GM12875 (cell line): Measurements from ENCODE around the gene TRABD.
"Not testable (repeated sequence)": the region's sequence is repeated elsewhere in the genome, so short reads cannot be mapped to it uniquely, and the experiment has no call there.

Source experiments
- H3K4me3 ChIP-seq: one replicate; pipeline ENCODE4 v1.5.1; 2011; ENCODE audit warnings: low read depth, low read length, control low read depth
- TF ChIP-seq, protein P1 (sequence below): IDR thresholded peaks from 2 replicates; pipeline ENCODE4 v1.5.1; 2011; ENCODE audit warnings: low read depth, mild to moderate bottlenecking, control low read depth, inconsistent platforms, low read length, moderate library complexity, borderline replicate concordance; ENCODE audit not compliant: insufficient read depth

The TRABD gene

DNA sequence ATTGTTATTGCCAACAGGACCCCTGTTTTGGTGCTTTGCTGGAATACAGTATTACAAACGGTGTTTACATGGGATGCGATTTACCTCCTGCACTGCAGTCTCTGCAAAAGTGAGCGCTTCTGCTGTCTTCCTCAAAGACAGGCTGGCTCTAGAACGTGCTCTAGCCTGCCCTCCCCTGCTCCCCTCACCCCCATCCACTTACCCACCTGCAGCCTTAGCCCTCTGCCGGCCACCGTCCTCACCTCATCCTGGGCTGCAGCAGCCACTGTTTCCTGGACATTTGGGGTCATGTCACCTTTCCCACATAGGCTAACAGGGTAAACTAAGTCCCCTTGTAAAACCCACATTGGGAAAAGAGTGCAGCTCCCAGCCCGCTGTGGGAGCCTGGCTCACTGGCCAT lies 24.8 kb upstream of the TRABD start:
- TF ChIP-seq, protein P1, sequence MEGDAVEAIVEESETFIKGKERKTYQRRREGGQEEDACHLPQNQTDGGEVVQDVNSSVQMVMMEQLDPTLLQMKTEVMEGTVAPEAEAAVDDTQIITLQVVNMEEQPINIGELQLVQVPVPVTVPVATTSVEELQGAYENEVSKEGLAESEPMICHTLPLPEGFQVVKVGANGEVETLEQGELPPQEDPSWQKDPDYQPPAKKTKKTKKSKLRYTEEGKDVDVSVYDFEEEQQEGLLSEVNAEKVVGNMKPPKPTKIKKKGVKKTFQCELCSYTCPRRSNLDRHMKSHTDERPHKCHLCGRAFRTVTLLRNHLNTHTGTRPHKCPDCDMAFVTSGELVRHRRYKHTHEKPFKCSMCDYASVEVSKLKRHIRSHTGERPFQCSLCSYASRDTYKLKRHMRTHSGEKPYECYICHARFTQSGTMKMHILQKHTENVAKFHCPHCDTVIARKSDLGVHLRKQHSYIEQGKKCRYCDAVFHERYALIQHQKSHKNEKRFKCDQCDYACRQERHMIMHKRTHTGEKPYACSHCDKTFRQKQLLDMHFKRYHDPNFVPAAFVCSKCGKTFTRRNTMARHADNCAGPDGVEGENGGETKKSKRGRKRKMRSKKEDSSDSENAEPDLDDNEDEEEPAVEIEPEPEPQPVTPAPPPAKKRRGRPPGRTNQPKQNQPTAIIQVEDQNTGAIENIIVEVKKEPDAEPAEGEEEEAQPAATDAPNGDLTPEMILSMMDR, result no peak

DNA sequence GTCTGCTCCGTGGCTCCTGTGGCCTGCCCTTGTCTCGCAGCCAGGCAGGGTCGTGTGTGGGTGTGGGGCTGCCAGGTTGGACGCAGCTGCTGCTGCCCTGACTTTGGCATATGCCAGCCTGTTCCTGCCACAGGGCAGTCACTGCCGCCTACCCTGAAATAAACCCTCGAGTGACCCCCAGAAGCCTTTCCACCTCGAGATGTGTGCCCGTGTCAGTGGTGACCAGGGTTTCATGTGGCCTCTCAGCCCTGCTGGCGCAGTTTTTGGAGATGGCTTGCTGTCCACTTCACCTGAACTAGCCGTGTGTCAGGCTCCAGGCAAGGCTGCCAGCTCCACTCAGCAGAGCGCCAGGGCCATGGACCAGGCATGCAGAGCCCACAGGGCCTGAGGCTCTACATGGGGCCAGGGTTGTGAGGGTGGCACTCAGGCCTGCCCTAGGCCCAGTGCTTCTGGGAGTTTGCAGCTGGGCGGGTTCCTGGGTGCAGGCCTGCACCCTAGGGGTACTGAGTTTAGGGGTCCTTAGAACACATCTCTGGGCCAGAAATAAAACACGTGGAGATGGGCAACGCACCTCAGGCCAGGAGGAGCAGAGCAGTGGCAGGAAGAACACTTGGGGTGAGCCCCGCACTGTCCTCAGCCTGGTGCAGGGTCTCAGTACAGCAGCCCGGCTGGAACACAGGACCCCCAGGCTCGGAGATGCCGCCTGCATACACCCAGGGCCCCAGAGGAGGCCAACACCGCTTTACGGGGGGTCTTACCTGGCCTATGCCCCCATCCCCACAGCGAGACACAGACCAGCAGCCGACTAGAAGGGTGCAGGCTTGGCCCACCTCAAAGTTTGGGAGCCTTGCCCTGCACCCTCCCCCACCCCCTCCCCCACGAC lies 24.0 kb upstream of the TRABD start:
- TF ChIP-seq, protein P1, result no peak
- H3K4me3 ChIP-seq, result no peak overlapping the region

More for the DNA sequence above, 24.8 kb upstream of the TRABD start:
- H3K4me3 ChIP-seq, result no peak overlapping the region

DNA sequence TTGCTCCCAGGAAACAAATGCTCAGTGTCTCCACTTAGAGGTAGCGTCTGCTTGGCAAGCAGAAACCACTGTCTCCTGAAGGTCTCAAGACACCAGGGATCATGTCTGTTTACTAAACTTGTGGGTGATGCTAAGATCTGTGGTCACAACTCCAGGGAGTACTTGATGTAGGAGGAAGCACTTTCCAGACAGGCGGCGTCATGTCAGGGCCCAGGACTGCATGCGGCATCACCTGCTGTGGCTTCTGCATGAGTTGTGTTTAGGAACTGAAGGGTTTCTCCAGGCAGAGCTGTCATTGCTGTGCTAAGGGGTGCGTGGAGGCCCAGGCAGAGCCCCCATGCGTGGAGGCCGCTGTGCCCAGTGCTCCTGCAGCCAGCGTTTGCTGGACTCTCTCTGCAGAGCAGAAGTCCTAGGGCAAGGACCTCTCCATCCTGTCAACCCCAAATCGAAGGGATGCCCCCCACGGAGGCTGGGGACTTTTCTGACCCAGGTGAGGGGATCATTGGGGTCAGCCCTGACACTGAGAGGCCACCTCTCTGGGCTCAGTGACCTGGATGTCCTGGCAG lies 23.2 kb upstream of the TRABD start:
- H3K4me3 ChIP-seq, result no peak overlapping the region
- TF ChIP-seq, protein P1, result no peak

DNA sequence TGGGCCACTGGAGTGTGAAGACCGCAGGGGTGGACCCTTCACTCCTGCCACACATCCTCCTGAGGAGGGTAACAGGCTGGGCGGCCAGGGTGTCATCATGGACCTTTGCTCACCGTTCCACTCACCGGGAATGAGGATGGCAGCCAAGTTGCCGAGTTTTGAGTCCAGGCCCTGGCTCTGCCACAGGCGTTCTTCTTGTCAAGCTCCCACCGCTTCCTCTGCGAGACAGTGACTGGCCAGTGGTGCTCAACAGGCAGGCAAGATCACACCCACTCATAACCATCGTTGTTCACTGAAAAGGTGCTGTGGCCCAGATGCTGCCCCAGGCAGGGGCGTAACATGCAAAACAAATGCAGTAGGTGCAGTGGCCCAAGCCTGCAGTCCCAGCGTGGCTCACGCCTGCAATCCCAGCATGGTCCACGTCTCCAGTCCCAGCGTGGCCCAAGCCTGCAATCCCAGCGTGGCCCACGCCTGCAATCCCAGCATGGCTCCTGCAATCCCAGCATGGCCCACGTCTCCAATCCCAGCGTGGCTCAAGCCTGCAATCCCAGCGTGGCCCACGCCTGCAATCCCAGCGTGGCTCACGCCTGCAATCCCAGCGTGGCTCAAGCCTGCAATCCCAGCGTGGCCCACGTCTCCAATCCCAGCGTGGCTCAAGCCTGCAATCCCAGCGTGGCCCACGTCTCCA lies 20.1 kb upstream of the TRABD start:
- TF ChIP-seq, protein P1, result no peak
- no peak overlapping the region for H3K4me3 ChIP-seq

DNA sequence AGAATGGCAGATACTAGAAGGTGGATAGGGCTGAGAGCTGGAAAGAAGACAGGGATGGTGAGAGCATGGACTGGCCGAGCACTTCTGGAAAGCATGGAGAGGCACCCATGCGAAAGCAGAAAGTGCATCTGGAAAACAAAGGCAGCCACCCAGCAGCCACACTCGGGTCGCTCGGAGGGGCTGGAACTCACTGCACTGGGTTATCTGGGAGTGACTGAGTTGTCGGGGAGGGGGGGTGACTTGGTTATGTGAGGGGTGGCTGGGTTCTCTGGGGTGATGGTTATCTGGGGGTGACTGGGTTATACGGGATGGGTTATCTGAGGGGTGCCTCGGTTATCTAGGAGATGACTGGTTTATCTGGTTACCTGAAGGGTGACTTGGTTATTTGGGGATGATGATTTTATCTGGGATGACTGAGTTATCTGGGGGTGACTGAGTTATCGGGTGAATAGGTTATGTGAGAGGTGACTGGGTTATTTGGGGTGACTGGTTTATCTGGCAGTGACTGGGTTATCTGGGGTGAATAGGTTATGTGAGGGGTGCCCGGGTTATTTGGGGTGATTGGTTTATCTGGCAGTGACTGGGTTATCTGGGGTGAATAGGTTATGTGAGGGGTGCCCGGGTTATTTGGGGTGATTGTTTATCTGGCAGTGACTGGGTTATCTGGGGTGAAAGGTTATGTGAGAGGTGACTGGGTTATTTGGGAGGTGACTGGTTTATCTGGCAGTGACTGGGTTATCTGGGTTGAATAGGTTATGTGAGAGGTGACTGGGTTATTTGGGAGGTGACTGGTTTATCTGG lies 17.8 kb upstream of the TRABD start:
- no peak overlapping the region for H3K4me3 ChIP-seq
- TF ChIP-seq, protein P1, result no peak

DNA sequence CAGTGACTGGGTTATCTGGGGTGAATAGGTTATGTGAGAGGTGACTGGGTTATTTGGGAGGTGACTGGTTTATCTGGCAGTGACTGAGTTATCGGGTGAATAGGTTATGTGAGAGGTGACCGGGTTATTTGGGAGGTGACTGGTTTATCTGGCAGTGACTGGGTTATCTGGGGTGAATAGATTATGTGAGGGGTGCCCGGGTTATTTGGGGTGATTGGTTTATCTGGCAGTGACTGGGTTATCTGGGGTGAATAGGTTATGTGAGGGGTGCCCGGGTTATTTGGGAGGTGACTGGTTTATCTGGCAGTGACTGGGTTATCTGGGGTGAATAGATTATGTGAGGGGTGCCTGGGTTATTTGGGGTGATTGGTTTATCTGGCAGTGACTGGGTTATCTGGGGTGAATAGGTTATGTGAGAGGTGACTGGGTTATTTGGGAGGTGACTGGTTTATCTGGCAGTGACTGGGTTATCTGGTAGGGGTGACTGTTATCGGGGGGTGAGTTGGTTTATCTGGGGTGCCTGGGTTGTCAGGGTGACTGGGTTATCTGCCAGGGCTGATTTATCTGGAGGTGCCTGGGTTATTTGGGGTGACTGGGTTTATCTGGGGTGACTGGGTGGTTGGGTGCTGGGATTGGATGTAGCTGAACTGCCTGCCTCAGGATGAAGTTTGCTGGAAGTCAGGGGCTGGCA lies 17.1 kb upstream of the TRABD start:
- not testable (repeated sequence) for H3K4me3 ChIP-seq
